Activated naive CD4-positive, alpha-beta T cell treated with anti-CD3 and anti-CD28 coated beads, Interleukin-2, amount 10 ng/mL, durations not matched to agents 5 hours and 36 hours (primary cell): ENCODE data around the gene SNAPC2. TPM values are rescaled to one million over a fixed set of nuclear protein-coding genes. Genes with fewer than 3 reads are reported as not detected.

Source experiments
- total RNA-seq, 2 experiments: library from RNA; stranded (reverse); gene quantifications; one replicate each; pipeline ENCODE4 v1.2.3, GENCODE V29; 2021

The SNAPC2 gene, protein sequence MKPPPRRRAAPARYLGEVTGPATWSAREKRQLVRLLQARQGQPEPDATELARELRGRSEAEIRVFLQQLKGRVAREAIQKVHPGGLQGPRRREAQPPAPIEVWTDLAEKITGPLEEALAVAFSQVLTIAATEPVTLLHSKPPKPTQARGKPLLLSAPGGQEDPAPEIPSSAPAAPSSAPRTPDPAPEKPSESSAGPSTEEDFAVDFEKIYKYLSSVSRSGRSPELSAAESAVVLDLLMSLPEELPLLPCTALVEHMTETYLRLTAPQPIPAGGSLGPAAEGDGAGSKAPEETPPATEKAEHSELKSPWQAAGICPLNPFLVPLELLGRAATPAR
- total RNA-seq, result 10 to 100 TPM; 17.4 to 23.8 TPM

DNA sequence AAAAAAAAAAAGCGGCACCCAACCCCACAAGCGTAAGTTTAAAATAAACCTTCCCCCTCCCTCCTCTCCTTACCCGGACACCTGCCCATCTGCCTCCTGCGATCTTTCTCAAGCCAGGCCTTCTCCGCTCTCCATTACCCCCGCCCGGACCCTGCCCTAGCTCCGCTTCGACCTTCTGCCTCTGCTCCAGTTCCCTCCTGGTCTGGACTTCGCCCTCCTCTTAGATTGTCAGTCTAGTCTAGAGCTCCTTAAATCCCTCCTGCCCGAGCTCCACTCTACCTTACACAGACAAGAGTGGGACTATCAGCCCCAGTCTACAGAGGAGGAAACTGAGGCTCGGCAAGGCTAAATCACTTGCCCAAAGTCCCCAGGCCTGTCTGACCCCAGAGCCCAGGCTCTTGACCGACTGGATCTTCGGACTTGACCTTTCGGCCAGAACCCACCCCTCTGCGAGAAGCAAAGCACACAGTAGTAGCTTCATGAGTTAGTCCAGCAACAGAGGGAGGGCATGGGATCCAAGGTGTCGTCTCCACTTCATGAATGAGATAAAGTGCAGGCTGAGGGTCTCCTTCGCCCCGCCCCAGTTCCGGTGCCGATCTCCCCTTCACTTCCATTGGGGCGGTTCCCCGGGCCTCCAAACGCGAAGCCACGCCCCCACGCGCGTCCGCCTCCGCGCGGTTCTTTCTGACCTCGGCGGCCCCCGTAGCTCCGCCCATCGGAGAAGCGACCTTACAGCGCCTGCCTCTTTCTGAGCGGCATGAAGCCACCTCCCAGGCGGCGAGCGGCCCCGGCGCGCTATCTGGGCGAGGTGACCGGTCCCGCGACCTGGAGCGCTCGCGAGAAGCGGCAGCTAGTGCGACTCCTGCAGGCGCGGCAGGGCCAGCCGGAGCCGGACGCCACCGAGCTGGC is at the start of gene SNAPC2:
SNAPC2 (plus strand) TSS at position 729 of the 909 bp plus-strand sequence; CDS start at position 758, 29 bp downstream.

DNA sequence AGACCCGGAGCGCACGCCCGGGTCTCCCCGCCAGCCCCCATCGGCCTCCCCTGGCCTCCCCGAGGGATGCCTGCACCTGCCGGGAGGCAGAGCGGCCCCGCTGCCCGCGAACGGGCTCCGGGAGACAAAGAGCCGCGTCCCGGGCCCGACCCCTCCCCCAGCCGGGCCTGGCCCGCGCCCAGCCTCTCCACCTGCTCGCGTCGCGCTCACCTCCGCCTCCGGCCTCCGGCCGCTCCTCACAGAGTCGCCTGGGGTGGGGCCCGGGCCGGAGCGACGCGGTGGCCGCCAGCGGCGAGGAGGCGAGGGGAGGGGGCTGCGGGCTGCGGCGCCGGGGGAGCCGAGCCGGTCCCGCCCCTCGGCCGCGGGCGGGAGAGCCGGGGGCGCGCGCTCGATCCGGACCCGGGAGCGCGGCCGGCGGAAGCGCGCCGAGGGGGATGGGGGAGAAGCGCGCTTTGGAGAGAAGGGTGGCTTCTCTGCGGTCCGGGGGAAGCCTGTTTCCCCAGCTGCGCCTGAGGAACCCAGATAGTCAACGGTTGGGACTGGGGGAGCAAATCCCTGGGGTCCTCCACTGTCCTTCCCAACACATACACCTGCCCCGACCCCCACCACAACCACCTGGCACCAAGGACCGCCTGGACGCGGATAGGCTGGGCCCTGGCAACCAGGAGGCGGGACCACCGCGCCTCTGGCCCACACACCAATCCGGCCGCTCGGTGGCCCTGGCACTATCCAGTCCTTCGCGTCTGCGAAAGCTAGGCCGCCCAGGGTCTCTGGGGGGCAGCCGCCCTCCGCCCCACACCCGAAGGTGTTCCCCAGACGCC is 45.9 kb upstream of the SNAPC2 start, which contains the start of gene PRR36:
PRR36 (minus strand) TSS at position 315 of the 821 bp plus-strand sequence. CDS start 701 bp downstream, outside the sequence.

DNA sequence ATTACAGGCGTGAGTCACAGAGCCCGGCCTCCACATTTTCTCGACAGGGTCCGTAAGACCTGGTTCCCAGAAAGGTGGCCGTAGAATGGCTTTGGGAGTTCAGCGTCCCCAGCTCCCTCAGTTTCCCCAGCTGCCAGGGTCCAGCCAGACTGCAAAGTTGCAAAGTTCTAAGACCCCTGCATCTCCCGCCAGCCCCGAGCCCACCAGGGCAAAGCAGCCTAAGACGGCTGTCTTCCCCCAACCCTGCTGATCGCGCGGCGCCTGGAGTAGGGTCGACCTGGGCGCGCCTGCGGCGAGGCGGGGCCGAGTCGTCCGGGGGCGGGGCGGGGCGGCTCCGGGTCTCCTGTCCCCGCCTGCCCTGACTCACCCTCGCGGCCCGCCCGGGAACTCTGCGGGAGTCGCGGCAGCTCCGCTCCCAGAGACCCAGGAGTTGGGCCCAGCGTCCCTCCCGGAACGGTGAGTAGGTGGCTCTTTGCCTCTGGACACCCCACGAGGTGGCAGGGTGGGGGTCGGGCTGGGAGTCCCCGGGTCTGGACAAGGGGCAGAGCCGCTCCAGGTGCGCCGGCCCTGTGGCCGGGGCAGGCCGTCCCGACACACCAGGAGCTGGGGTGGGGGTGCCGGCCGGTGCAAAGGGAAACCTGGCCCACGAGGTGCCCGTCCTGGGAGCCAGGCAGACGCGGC is 31.9 kb upstream of the SNAPC2 start, which contains the start of gene LRRC8E:
LRRC8E (plus strand) TSS at position 366 of the 681 bp plus-strand sequence. CDS start 7,094 bp downstream, outside the sequence.

DNA sequence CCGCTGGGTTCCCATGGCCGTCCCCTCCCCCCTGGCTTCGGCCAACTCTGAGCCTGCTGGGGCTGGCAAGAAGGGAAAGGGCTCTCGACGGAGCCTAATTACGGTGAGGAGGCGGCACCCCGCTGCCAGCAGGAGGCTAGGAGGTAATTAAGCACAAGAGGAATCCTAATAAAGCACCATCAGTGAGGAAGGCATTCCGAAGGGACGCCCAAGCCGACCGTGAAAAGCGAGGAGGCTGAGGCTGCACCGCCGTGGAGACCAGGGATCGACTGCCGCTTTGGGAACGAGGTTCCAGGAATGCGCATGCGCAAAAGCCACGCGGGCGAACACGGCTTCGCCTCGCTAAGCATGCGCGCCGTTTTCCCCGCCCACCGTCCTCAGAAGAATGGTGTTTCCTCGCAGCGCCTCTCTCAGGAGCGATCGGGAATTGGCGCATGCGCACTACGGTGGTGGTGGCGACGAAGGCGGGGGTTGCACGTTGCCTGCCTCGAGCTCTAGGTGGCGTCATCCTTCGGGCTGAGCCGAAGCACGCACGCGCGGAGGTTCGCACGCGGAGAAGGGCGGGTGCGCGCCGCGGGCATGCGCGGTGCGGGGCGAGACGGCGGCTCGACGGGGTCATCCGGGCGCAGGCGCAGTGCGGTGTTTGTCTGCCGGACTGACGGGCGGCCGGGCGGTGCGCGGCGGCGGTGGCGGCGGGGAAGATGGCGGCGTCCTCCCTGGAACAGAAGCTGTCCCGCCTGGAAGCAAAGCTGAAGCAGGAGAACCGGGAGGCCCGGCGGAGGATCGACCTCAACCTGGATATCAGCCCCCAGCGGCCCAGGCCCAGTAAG is 16.7 kb upstream of the SNAPC2 start, which contains the start of gene MAP2K7:
MAP2K7 (plus strand) TSS at position 634 of the 830 bp plus-strand sequence; CDS start at position 702, 68 bp downstream.

DNA sequence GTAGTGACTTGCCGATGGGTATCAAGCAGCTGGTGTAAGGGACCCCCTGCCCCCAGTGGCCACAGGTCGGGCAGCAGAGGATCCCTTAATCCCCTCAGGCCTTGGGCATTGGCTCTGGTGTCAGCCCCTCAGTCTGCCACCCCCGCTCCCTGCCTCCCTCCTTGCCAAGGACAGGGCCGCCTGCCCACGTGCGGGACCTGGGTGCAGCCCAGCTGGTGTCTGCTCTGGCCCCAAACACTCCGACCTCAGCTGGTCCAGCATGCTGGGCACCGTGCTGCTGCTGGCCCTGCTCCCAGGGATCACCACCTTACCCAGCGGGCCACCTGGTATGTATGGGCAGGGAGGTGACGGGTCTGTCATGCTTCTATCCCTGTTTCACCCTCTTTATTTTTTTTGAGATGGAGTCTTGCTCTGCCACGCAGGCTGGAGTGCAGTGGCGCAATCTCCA is 5.5 kb upstream of the SNAPC2 start, which contains the start of gene TGFBR3L:
TGFBR3L (plus strand) TSS at position 233 of the 448 bp plus-strand sequence.

DNA sequence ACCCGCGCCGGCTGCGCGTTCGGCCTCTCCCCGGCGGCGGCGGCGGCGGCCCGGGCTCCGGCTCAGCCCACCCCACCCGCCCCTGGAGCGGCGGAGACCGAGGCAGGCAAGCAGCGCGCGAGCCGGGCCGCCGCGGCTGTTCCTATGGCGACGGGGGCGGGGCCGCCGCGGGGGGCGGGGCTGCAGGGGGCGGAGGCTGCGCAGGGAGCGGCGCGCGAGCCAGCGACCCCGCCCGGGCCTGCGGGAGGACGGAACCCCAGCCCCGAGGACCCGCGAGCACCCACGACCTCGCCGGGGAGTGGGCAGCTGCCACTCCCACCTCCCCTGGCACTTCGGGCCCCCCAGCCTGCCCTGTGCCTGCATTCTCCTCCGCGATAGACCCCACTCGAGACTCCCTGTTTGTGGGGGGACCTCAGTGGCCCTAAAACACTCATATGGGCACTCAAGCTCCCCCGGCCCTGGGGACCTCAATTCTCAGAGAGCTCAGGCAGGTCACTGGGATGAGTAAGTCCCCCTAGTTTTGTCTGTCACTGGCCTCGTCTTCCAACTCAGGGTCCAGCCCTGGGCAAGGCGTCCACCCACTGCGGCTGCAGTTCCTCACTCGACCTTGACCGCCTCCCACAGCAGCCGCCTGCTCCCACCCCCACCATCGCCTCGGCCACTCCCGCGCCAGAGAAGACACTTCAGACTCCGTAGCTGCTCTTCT is 6.0 kb downstream of the SNAPC2 start, which contains the start of gene CTXN1:
CTXN1 (minus strand) TSS at position 115 of the 706 bp plus-strand sequence. CDS start 597 bp downstream, outside the sequence.

DNA sequence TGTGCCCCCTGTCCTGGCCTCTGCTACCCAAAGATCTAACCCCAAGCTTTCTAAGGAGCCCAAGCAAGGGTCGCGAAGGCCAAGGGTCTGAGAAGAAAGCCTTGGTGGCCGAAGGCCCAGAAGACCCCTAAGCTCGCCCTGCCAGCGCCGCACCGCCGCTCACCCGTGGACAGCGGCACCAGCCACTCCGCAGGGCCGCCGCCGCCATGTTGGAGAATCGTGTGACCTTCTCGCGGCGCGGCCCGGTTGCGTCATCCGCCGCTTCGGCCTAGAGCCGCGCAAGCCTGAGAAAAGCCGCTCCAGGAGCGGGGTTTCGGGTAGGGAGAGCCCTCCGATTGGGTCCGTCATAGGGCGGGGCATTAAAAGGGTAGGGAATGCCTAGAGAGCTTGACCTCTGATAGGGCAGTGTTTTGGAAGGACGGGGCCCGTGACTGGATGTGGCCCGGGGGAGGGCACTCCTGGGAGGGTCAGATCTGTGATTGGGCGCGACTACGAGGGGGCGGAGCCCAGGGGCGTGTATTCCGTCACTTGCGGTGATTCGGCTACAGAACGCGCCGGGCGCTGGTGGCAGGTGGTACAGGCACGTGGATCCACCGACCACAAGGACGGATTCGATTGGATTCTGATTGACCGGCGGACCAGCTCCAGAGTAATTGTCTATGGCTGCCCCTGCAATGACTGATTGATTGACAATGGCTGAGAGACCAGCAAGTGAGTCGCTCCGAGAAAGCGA is 23.5 kb downstream of the SNAPC2 start, which contains the start of gene TIMM44:
TIMM44 (minus strand) TSS at position 223 of the 733 bp plus-strand sequence; CDS start at position 208, 15 bp downstream.

Other genes starting within 250 kb of the SNAPC2 start
- not detected for gene MCEMP1, start 243.2 kb upstream of the SNAPC2 start, total RNA-seq
- gene TRAPPC5, start 239.5 kb upstream of the SNAPC2 start, total RNA-seq, result 10 to 100 TPM; 87.8 to 89.7 TPM
- not detected for gene FCER2, start 218.2 kb upstream of the SNAPC2 start, total RNA-seq
- gene CLEC4G, start 188.2 kb upstream of the SNAPC2 start, total RNA-seq, result not detected
- not detected for gene CD209, start 172.8 kb upstream of the SNAPC2 start, total RNA-seq
- not detected for gene CLEC4M, start 157.1 kb upstream of the SNAPC2 start, total RNA-seq
- gene EVI5L, start 90.1 kb upstream of the SNAPC2 start, total RNA-seq, result 10 to 100 TPM; 10.1 to 12.0 TPM
- under 1 TPM; 0.22 to 0.33 TPM for gene PRR36, start 45.9 kb upstream of the SNAPC2 start, total RNA-seq
- not detected for gene LRRC8E, start 31.8 kb upstream of the SNAPC2 start, total RNA-seq
- gene MAP2K7, start 16.5 kb upstream of the SNAPC2 start, total RNA-seq, result 10 to 100 TPM; 48.0 to 50.1 TPM
- 1 to 10 TPM; 1.4 to 2.1 TPM for gene TGFBR3L, start 5.5 kb upstream of the SNAPC2 start, total RNA-seq
- gene CTXN1, start 5.8 kb downstream of the SNAPC2 start, total RNA-seq, result not detected
- 10 to 100 TPM; 46.9 to 48.3 TPM for gene TIMM44, start 23.3 kb downstream of the SNAPC2 start, total RNA-seq
- gene ELAVL1, start 85.3 kb downstream of the SNAPC2 start, total RNA-seq, result 10 to 100 TPM; 78.4 to 85.2 TPM
- 1 to 10 TPM; 4.5 to 6.0 TPM for gene CCL25, start 132.4 kb downstream of the SNAPC2 start, total RNA-seq
- not detected for gene FBN3, start 229.3 kb downstream of the SNAPC2 start, total RNA-seq